ENCODE results near the gene LRRC3. TPM values are rescaled to one million over a fixed set of nuclear protein-coding genes. Genes with fewer than 3 reads are reported as not detected.

The LRRC3 gene
- total RNA-seq, 5 donors from 2014 or later (not counting 1 experiment from before 2014, with no cell fraction given): 0.76 to 2.2 (median 0.98) TPM

DNA sequence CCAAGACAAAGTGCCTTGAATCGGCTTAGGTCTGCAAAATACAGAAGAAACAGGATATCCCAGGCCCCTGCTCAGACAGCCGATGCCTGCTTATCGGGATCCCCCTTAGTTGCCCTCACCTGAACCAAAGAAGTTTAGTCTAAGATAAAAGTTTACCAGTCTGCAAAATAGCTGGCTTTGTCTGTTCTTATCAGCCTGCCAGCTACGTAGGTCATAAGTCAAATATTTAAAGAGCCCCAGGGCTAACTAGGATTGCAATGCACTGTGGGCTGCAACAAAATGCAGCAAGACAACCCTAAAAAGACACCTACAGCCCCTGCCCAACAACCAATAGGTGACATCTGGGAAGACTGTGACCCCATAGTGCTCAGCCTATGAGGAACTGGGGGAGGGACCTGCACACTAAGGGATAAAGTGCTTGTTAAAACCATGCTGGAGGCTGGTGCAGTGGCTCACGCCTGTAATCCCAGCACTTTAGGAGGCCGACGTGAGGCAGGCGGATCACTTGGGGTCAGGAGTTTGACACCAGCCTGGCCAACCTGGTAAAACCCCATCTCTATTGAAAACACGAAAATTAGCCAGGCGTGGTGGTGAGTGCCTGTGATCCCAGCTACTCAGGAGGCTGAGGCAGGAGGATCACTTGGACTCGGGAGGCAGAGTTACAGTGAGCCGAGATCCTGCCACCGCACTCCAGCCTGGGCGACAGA is 27.4 kb downstream of the LRRC3 start:
- Histone ChIP-seq H3K4me3 (ENCODE audit: control insufficient read depth in 1 of 2, extremely low read depth in 1 of 2, low read length in 1 of 2) (no peak overlapping the region), H3K36me3 (ENCODE audit: control insufficient read depth in 2 of 2, extremely low read depth in 1 of 2, insufficient read depth in 1 of 2, low read length in 1 of 2) (no peaks in the 10 kb centered on the region), H3K27ac (ENCODE audit: low read length) (no peak overlapping the region), H3K27me3 (replicated peaks in 1 of 2; ENCODE audit: control insufficient read depth in 2 of 2, extremely low read depth in 1 of 2, insufficient read depth in 2 of 2, low read length in 1 of 2) (peaks cover 0 to 27% of the 10 kb centered on the region in 2 experiments), H3K9me3 (no peaks in the 10 kb centered on the region), H3K4me1 (ENCODE audit: control insufficient read depth in 1 of 2, extremely low read depth in 1 of 2, insufficient read depth in 2 of 2, low read length in 2 of 2) (peaks cover 11 to 16% of the 10 kb centered on the region in 2 experiments)
- Mint-ChIP-seq H3K4me3 (no peak overlapping the region), H3K9me3 (no peaks in the 10 kb centered on the region), H3K27me3 (peaks cover 0 to 3% of the 10 kb centered on the region in 2 donors), H3K4me1 (peaks cover 12 to 18% (median 14%) of the 10 kb centered on the region in 3 donors), H3K36me3 (no peaks in the 10 kb centered on the region), H3K27ac (no peak overlapping the region)
- ChIA-PET CTCF (no interaction called here), POLR2A (interaction anchor here in 1 of 2 donors (0.7 kb wide), 1 partner anchor 412 kb away, joined by 3 read pairs; no protein-coding TSS in a partner anchor)
- ATAC-seq (replicated peaks in 1 of 4) (no peak), DNase-seq (no peak)
- 89% methylated on average over 12 of the region's 14 CpGs for WGBS (ENCODE audit: insufficient coverage)

DNA sequence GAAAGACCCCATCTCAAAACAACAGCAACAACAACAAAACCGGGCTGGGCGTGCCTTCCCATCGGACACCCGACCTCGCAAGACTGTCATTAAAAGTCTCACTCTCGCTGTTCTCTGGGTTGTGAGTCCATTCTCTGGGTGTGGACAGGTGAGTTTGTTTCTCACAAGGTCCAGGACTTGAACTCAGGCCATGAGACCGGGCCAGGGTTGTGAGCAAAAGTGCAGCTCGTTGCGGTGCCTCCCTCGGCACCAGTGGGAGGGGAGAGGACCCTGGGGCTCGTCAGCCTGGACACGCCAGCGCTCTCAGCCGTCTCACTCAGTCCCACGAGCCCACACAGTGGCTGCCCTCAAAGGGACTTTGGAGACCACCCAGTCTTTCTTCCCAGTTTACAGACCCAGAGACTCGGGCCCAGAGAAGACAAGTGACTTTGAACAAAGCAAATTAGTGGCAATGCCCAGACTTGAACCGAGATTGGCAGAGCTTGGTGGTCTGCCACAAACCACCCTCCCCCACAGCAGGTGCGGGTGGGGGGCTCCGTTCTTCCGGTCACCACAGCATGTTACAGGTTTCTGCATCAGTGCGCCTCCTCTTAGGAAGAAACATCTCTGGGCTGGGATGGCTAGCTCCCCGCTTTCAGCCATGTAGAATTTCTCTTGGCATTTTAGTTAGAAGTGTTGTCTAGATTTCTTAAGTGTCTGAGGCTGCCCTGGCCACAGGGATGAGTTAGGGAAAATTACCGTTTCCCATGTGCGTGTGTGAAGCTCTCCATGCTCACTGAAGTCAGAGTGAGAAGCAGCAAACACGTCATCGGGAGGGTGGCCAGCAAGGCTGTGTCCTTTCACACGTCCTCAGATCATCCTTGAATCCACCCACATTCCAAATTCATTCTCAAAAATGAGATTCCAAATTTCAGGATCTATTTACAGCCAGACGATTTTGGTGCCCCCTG is 28.3 kb downstream of the LRRC3 start:
- Histone ChIP-seq H3K9me3 (no peaks in the 10 kb centered on the region), H3K36me3 (ENCODE audit: control insufficient read depth in 2 of 2, extremely low read depth in 1 of 2, insufficient read depth in 1 of 2, low read length in 1 of 2) (no peaks in the 10 kb centered on the region), H3K4me3 (ENCODE audit: control insufficient read depth in 1 of 2, extremely low read depth in 1 of 2, low read length in 1 of 2) (no peak overlapping the region), H3K4me1 (ENCODE audit: control insufficient read depth in 1 of 2, extremely low read depth in 1 of 2, insufficient read depth in 2 of 2, low read length in 2 of 2) (peaks cover 11 to 16% of the 10 kb centered on the region in 2 experiments), H3K27ac (ENCODE audit: low read length) (no peak overlapping the region), H3K27me3 (replicated peaks in 1 of 2; ENCODE audit: control insufficient read depth in 2 of 2, extremely low read depth in 1 of 2, insufficient read depth in 2 of 2, low read length in 1 of 2) (peaks cover 0 to 28% of the 10 kb centered on the region in 2 experiments)
- H3K27me3 Mint-ChIP-seq: peaks cover 0 to 3% of the 10 kb centered on the region in 2 donors
- H3K4me1 Mint-ChIP-seq: peaks cover 12 to 18% (median 15%) of the 10 kb centered on the region in 3 donors
- 69% methylated on average over 12 of the region's 28 CpGs for whole genome bisulfite sequencing (ENCODE audit: insufficient coverage)
- ATAC-seq (replicated peaks in 1 of 4) (no peak), DNase-seq (no peak)
- no peak overlapping the region for H3K27ac Mint-ChIP-seq
- H3K36me3 Mint-ChIP-seq: no peaks in the 10 kb centered on the region
- ChIA-PET POLR2A (no interaction called here), CTCF (no interaction called here)
- no peaks in the 10 kb centered on the region for H3K9me3 Mint-ChIP-seq
- no peak overlapping the region for H3K4me3 Mint-ChIP-seq

DNA sequence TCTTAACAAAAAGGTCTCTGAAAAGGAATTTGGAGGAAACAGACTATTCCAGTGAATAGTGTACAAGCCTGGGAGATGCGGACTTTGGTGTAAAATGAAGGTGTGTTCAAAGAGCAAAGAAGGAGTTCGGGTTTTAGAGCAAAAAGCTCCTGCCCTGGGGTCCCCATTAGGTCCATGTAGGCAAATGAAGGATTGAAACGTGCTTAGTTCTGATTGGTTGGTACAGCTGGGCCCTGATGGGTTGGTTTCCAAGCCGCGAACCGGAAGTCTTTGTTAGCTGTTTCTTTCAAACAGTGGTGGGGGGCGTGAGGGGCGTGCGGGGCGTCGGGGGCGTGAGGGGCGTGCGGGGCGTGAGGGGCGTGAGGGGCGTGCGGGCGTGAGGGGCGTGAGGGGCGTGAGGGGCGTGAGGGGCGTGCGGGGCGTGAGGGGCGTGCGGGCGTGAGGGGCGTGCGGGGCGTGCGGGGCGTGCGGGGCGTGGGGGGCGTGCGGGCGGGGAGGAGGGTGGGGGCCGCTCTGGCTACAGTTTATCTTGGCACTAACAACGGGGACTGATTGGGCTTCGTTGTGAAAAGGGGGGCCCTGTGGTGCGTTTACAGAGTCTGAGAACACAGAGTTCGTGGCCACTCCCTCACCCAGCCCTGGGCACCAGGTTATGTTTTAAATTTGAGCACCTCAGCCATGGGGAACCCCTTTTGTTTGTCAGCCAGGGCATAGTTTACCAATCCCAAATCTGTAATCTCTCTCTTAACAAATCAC is 29.4 kb downstream of the LRRC3 start:
- no peak overlapping the region for H3K4me3 ChIP-seq (ENCODE audit: control insufficient read depth in 1 of 2, extremely low read depth in 1 of 2, low read length in 1 of 2)
- ATAC-seq (replicated peaks in 1 of 4) (no peak), DNase-seq (no peak)
- POLR2A ChIA-PET: no interaction called here
- H3K36me3 ChIP-seq (ENCODE audit: control insufficient read depth in 2 of 2, extremely low read depth in 1 of 2, insufficient read depth in 1 of 2, low read length in 1 of 2): no peaks in the 10 kb centered on the region
- Mint-ChIP-seq H3K9me3 (no peaks in the 10 kb centered on the region), H3K4me3 (peak overlapping the region in 2 of 3 donors; percentile 77 to 78), H3K4me1 (peaks cover 6 to 10% (median 8%) of the 10 kb centered on the region in 3 donors), H3K27me3 (peaks cover 3% of the 10 kb centered on the region in 2 donors), H3K36me3 (no peaks in the 10 kb centered on the region), H3K27ac (no peak overlapping the region)
- WGBS (ENCODE audit: insufficient coverage): 89% methylated on average over 14 of the region's 43 CpGs
- H3K9me3 ChIP-seq: no peaks in the 10 kb centered on the region
- H3K4me1 ChIP-seq (ENCODE audit: control insufficient read depth in 1 of 2, extremely low read depth in 1 of 2, insufficient read depth in 2 of 2, low read length in 2 of 2): peaks cover 11 to 13% of the 10 kb centered on the region in 2 experiments
- CTCF ChIA-PET: no interaction called here
- H3K27ac ChIP-seq (ENCODE audit: low read length): no peak overlapping the region
- H3K27me3 ChIP-seq (replicated peaks in 1 of 2; ENCODE audit: control insufficient read depth in 2 of 2, extremely low read depth in 1 of 2, insufficient read depth in 2 of 2, low read length in 1 of 2): peaks cover 0 to 25% of the 10 kb centered on the region in 2 experiments

DNA sequence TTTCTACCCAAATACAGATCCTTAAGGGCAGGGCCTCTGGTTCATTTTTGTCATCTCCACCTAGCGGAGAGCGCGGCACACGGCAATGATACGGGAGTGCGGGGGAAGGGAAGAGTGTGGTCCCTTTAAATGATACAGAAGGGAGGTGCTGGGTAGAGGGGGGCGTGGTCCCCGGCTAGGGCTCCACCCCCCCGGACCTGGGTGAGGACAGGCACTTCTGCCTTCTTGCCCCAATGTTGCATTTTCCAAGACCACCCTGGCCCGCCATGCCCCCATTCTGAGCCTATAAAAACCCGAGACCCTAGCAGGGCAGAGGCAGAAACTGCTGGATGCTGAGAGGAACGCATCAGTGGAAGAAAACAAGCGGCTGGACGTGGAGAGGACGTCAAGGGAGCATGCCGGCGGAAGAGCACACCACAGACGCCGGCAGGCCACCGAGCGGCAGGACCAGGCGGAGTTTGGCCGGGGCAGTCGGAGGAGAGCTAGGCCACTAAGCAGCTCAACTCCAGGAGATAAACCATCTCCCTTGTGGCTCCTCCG is 30.0 kb downstream of the LRRC3 start:
- Mint-ChIP-seq H3K4me1 (peaks cover 6 to 10% (median 8%) of the 10 kb centered on the region in 3 donors), H3K4me3 (peak overlapping the region; percentile 43 to 78 (median 77)), H3K9me3 (no peaks in the 10 kb centered on the region), H3K27ac (peak overlapping the region in 1 of 2 donors; percentile 28), H3K36me3 (no peaks in the 10 kb centered on the region), H3K27me3 (peaks cover 7 to 8% of the 10 kb centered on the region in 2 donors)
- ATAC-seq (replicated peaks in 1 of 4) (peak; percentile 79 to 91 (median 83)), DNase-seq (peak in 27 of 35 experiments; percentile 2 to 57 (median 32))
- Histone ChIP-seq H3K4me1 (ENCODE audit: control insufficient read depth in 1 of 2, extremely low read depth in 1 of 2, insufficient read depth in 2 of 2, low read length in 2 of 2) (peaks cover 11 to 13% of the 10 kb centered on the region in 2 experiments), H3K4me3 (ENCODE audit: control insufficient read depth in 1 of 2, extremely low read depth in 1 of 2, low read length in 1 of 2) (peak overlapping the region in 1 of 2 donors; percentile 27), H3K27ac (ENCODE audit: low read length) (no peak overlapping the region), H3K9me3 (no peaks in the 10 kb centered on the region), H3K36me3 (ENCODE audit: control insufficient read depth in 2 of 2, extremely low read depth in 1 of 2, insufficient read depth in 1 of 2, low read length in 1 of 2) (no peaks in the 10 kb centered on the region), H3K27me3 (replicated peaks in 1 of 2; ENCODE audit: control insufficient read depth in 2 of 2, extremely low read depth in 1 of 2, insufficient read depth in 2 of 2, low read length in 1 of 2) (peaks cover 0 to 22% of the 10 kb centered on the region in 2 experiments)
- 76% methylated on average over 22 of the region's 25 CpGs for WGBS (ENCODE audit: insufficient coverage)
- ChIA-PET POLR2A (no interaction called here), CTCF (no interaction called here)

DNA sequence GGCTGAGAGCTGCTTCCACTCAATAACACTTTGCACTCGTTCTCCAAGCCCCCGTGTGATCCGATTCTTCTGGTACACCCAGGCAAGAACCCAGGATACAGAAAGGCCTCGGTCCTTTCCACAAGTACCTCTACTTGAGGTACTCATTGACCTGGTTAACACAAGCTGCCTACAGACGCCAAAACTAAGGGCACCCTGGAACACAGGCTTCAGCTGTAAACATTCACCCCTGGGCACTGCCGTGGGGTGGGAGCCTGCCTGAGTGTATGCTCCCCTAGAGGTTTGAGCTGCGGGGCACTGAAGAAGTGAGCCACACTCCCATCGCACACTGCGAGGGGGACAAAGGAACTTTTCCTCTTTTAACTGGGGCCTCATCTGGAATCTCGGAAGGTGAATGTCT is 30.5 kb downstream of the LRRC3 start:
- H3K9me3 Mint-ChIP-seq: no peaks in the 10 kb centered on the region
- ChIA-PET CTCF (no interaction called here), POLR2A (no interaction called here)
- DNase-seq (peak in 2 of 35 experiments; percentile 5 to 15), ATAC-seq (replicated peaks in 1 of 4) (peak; percentile 40 to 56 (median 53))
- peak overlapping the region in 2 of 3 donors; percentile 77 to 78 for H3K4me3 Mint-ChIP-seq
- H3K27ac ChIP-seq (ENCODE audit: low read length): no peak overlapping the region
- H3K27ac Mint-ChIP-seq: peak overlapping the region in 1 of 2 donors; percentile 28
- WGBS (ENCODE audit: insufficient coverage): 46% methylated on average over 7 of the region's 10 CpGs
- H3K4me1 ChIP-seq (ENCODE audit: control insufficient read depth in 1 of 2, extremely low read depth in 1 of 2, insufficient read depth in 2 of 2, low read length in 2 of 2): peaks cover 11 to 13% of the 10 kb centered on the region in 2 experiments
- peaks cover 7 to 8% of the 10 kb centered on the region in 2 donors for H3K27me3 Mint-ChIP-seq
- peak overlapping the region in 1 of 2 donors; percentile 27 for H3K4me3 ChIP-seq (ENCODE audit: control insufficient read depth in 1 of 2, extremely low read depth in 1 of 2, low read length in 1 of 2)
- H3K36me3 Mint-ChIP-seq: no peaks in the 10 kb centered on the region
- no peaks in the 10 kb centered on the region for H3K9me3 ChIP-seq
- H3K36me3 ChIP-seq (ENCODE audit: control insufficient read depth in 2 of 2, extremely low read depth in 1 of 2, insufficient read depth in 1 of 2, low read length in 1 of 2): no peaks in the 10 kb centered on the region
- H3K27me3 ChIP-seq (replicated peaks in 1 of 2; ENCODE audit: control insufficient read depth in 2 of 2, extremely low read depth in 1 of 2, insufficient read depth in 2 of 2, low read length in 1 of 2): peaks cover 0 to 20% of the 10 kb centered on the region in 2 experiments
- peaks cover 6 to 10% (median 8%) of the 10 kb centered on the region in 3 donors for H3K4me1 Mint-ChIP-seq
